EL (cell line): Measurements from ENCODE around the gene MLYCD.
"Not testable (repeated sequence)": the region's sequence is repeated elsewhere in the genome, so short reads cannot be mapped to it uniquely, and the experiment has no call there.

Experiments used
- DNase-seq: peaks from one replicate; pipeline ENCODE4 v3.0.0-alpha.2; 2016

Gene MLYCD

GRCh38 chr16:83942074-83942473, 43.2 kb downstream of the MLYCD start:
- DNase-seq = no peak

- DNase-seq = no peak
Measured at GRCh38 chr16:83942815-83943515, 44.0 kb downstream of the MLYCD start.

GRCh38 chr16:83943516-83944050, 44.7 kb downstream of the MLYCD start:
- no peak for DNase-seq

GRCh38 chr16:83945587-83945986, 46.7 kb downstream of the MLYCD start:
- DNase-seq = no peak

GRCh38 chr16:83946154-83946780, 47.4 kb downstream of the MLYCD start:
- no peak for DNase-seq

- DNase-seq = no peak
Measured at GRCh38 chr16:83946781-83947566, 48.1 kb downstream of the MLYCD start.

- no peak for DNase-seq
Measured at GRCh38 chr16:83947642-83948234, 48.8 kb downstream of the MLYCD start.

GRCh38 chr16:83948914-83949723, 50.2 kb downstream of the MLYCD start:
- DNase-seq = no peak

- DNase-seq = no peak
Measured at GRCh38 chr16:83949724-83950001, 50.7 kb downstream of the MLYCD start.

- DNase-seq = not testable (repeated sequence)
Measured at GRCh38 chr16:83950862-83951399, 52.0 kb downstream of the MLYCD start.

GRCh38 chr16:83951544-83951943, 52.6 kb downstream of the MLYCD start:
- no peak for DNase-seq

- DNase-seq = no peak
Measured at GRCh38 chr16:83952587-83952939, 53.6 kb downstream of the MLYCD start.

- peak; percentile 94 for DNase-seq
Measured at GRCh38 chr16:83952940-83953795, 54.3 kb downstream of the MLYCD start, which contains the start of gene OSGIN1. TSS of gene OSGIN1 (plus strand) at chr16:83953240. CDS start at chr16:83957672, 4,432 bp downstream.

- DNase-seq = peak; percentile 36
Measured at GRCh38 chr16:83953796-83954576, 55.1 kb downstream of the MLYCD start.

- DNase-seq = peak; percentile 82
Measured at GRCh38 chr16:83954577-83955016, 55.7 kb downstream of the MLYCD start.

GRCh38 chr16:83955218-83956130, 56.6 kb downstream of the MLYCD start:
- peak; percentile 21 for DNase-seq

- peak; percentile 76 for DNase-seq
Measured at GRCh38 chr16:83956336-83957289, 57.7 kb downstream of the MLYCD start.

GRCh38 chr16:83957296-83957855, 58.5 kb downstream of the MLYCD start:
- DNase-seq = no peak
